ENCODE data around the gene TSPAN15. TPM values are rescaled to one million over a fixed set of nuclear protein-coding genes. Genes with fewer than 3 reads are reported as not detected.

TSPAN15 gene
- total and polyA plus RNA-seq, 8 donors: 34.4 to 67.9 (median 41.5) TPM

DNA sequence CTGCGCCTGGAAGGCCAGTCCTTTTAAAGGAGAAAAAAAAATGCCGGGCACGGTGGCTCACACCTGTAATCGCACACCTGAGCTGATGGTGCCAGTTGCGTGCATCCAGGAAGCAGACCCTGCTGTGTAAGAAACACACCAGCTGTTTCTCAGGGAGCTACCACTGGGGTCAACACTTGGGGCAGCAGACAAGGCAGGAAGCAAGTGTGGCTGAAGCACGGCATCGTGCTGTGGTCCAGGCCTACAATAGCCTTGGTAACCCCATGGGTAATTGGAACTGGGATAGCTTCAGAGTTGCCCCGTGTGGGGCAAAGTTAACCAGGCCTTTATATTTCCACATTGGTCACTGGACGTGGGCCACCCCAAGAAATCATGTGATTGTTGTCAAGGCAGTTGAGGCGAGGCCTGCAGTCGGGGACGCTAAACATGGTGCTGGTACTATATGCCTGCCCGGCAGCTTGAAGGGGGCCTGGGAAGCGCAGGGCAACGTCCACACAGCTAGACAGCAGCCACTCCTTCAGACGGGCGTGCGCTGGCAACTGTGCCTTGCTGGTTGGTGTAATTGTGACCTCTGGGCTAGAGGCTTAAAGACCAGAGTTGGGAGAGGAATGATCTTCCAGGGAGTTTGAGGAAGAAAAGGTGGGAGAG is 32.0 kb upstream of the TSPAN15 start:
- TF ChIP-seq, protein P1, sequence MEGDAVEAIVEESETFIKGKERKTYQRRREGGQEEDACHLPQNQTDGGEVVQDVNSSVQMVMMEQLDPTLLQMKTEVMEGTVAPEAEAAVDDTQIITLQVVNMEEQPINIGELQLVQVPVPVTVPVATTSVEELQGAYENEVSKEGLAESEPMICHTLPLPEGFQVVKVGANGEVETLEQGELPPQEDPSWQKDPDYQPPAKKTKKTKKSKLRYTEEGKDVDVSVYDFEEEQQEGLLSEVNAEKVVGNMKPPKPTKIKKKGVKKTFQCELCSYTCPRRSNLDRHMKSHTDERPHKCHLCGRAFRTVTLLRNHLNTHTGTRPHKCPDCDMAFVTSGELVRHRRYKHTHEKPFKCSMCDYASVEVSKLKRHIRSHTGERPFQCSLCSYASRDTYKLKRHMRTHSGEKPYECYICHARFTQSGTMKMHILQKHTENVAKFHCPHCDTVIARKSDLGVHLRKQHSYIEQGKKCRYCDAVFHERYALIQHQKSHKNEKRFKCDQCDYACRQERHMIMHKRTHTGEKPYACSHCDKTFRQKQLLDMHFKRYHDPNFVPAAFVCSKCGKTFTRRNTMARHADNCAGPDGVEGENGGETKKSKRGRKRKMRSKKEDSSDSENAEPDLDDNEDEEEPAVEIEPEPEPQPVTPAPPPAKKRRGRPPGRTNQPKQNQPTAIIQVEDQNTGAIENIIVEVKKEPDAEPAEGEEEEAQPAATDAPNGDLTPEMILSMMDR (IDR thresholded peaks at IDR 0.05): no peak
- H3K4me3 ChIP-seq: no peak overlapping the region
- ATAC-seq (no peak), DNase-seq (peak in 1 of 4 donors; percentile 24)
- H3K27me3 ChIP-seq: no peaks in the 10 kb centered on the region
- H3K4me1 ChIP-seq: peaks cover 0 to 12% of the 10 kb centered on the region in 2 donors
- intact Hi-C loops (cut with DNase I): loop anchor here (10.0 kb wide), 2 partner anchors 86 to 216 kb away; partner anchors contain the start of gene FAM241B (in 1 of the 2)
- H3K27ac ChIP-seq: no peak overlapping the region
- no peaks in the 10 kb centered on the region for H3K9me3 ChIP-seq
- no peaks in the 10 kb centered on the region for H3K36me3 ChIP-seq

DNA sequence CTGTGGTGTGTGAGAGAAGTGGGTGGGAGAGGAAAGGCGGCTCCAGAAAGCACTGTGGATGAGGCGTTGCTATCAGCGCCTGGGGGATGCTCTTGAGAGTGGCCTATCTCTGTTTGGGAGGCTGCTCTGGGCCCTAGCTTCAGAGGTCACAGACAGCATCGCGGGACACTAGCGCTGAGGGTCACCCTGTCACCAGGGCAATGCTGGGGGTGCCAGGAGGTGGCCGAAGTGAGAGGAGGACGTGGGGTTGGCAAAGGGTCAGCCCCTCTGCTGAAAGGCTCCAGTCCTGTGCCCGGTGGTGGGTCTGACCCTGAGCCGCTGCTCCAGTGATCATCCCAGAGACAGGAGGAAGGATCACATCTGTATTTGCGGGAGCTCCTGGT is 31.5 kb upstream of the TSPAN15 start:
- TF ChIP-seq, protein P1 (IDR thresholded peaks at IDR 0.05): no peak
- intact Hi-C loops (cut with DNase I): loop anchor here (10.0 kb wide), 2 partner anchors 85 to 215 kb away; partner anchors contain the start of gene FAM241B (in 1 of the 2)
- no peaks in the 10 kb centered on the region for H3K36me3 ChIP-seq
- no peak overlapping the region for H3K4me3 ChIP-seq
- H3K27ac ChIP-seq: no peak overlapping the region
- no peaks in the 10 kb centered on the region for H3K9me3 ChIP-seq
- ATAC-seq (no peak), DNase-seq (peak in 1 of 4 donors; percentile 16)
- H3K27me3 ChIP-seq: no peaks in the 10 kb centered on the region
- peaks cover 0 to 12% of the 10 kb centered on the region in 2 donors for H3K4me1 ChIP-seq

DNA sequence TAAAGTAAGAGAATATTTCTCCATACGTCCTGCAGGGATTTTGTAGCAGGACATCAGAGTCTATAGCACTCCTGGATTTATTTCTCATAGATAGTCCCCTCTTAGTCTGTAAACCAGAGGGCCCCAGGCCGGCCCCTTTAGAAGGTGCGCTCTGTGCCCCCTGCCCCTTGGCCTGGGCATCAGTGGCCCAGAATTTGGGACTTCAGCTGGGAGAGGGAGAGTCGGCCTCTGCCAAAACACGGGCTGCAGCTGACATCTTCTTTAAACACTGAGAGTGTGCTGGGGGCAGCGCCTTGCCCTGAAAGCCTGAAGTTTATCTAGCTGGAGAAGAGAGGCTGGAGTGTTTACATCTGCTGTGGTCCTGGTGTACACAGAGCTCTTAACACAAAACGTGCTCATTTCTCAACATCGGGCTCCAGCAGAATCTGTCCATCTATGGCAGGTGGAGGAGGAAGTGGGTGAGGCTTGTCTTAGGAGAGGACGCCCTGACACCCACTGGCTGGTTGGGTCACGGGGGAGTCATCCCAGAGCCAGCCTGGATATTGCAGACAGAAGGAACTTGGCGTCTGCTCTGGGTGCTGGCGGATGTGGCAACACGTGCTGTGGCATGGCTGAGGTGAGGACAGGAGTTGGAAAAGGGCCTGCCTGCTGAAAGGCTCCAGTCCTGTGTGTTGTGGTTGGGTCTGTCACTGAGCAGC is 29.5 kb upstream of the TSPAN15 start:
- TF ChIP-seq, protein P1 (IDR thresholded peaks at IDR 0.05): no peak
- no peak overlapping the region for H3K4me3 ChIP-seq
- intact Hi-C loops (cut with DNase I): no loop called here
- no peaks in the 10 kb centered on the region for H3K36me3 ChIP-seq
- DNase-seq (peak in 3 of 4 donors; percentile 73 to 88 (median 87)), ATAC-seq (peak; percentile 90)
- H3K4me1 ChIP-seq: peaks cover 0 to 27% of the 10 kb centered on the region in 2 donors
- no peak overlapping the region for H3K27ac ChIP-seq
- no peaks in the 10 kb centered on the region for H3K9me3 ChIP-seq
- H3K27me3 ChIP-seq: no peaks in the 10 kb centered on the region

DNA sequence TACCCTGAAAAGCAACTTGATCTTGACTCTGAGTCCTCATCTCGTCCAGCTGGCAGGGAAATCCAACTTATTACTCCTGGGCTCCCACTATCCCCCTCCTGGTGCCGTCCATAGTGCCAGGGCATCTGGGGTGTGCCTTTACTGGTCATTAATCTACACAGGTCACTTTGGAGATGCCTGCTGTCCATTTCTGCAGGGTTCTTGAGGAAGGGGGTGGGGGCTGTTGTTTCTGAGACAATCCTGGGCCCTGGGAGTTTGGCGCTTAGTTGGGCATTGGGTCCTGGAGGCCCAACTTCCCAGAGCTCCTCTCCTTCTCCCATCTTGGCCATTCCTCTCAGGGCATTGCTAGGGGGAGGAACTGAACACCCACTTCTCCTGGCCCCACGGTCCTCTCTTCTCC is 28.6 kb upstream of the TSPAN15 start:
- no peak for ATAC-seq
- no peak overlapping the region for H3K27ac ChIP-seq

More for the DNA sequence above, 28.6 kb upstream of the TSPAN15 start:
- Histone ChIP-seq H3K36me3 (no peaks in the 10 kb centered on the region), H3K4me3 (no peak overlapping the region), H3K9me3 (no peaks in the 10 kb centered on the region), H3K27me3 (no peaks in the 10 kb centered on the region), H3K4me1 (peaks cover 0 to 28% of the 10 kb centered on the region in 2 donors)
- intact Hi-C loops (cut with DNase I): no loop called here
- TF ChIP-seq, protein P1 (IDR thresholded peaks at IDR 0.05): no peak
- DNase-seq: peak in 1 of 4 donors; percentile 14

All from left lung (tissue), 10 donors.